Epithelial cell of prostate (primary cell): ENCODE results near the gene FAM184B.
A peak's percentile ranks its signal among the peaks of the same experiment; 100 is the strongest.
"Not testable (repeated sequence)": the region's sequence is repeated elsewhere in the genome, so short reads cannot be mapped to it uniquely, and the experiment has no call there.

Source experiments
- DNase-seq: peaks from one replicate; pipeline ENCODE4 v3.0.0-alpha.2; 2011; ENCODE audit warnings: low read depth, low spot score
- H3K27ac ChIP-seq: fragments of 450-650 bp; 2 replicates; pipeline ENCODE4 v1.5.1; 2017; ENCODE audit warnings: mild to moderate bottlenecking

Gene FAM184B

DNA sequence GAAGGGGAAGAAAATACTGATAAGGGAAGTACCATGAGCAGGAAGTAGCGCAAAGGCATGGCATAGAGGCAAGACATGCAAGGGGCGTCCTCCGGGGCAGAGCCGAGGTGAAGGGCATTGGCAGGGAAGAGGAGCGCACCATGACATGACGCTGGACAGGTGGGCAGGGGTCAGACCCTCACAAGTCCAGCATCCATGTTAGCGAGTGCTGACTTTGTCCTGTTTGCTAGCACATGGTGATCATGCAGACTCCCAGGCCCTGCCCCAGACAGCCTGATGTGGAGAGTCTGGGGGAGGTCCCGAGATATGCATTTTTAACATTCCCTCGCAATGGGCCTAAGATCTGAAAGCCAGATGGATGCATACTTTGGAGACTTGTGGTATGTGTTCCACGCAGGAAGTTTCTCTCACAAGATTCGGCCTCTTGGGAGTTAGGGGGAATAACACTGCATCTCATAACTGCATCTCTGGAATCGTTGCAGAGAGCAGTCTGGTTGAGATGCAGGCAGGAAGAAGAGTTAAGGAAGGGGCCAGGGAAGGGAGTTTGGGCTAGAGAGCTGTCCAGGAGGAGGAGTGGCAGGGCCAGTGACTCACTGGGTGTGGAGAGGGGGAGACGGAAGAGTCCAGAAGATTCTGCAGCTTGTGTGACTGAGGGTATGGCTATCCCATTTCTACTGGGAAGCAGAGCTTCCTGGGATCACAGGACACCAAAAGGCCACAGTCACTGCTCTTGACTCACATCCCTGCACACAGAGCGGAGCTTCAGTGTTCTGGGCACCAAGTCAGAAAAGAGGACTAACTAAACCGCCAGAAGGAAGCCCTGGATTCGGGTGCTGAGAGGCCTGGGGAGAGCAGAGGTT lies 59.7 kb downstream of the FAM184B start:
- H3K27ac ChIP-seq: peak overlapping the region; percentile 42
- DNase-seq: no peak

GRCh38 chr4:17719106-17719505 lies 62.3 kb downstream of the FAM184B start:
- DNase-seq: peak; percentile 79
- H3K27ac ChIP-seq: peak overlapping the region; percentile 58

- peak overlapping the region; percentile 58 for H3K27ac ChIP-seq
- no peak for DNase-seq
Observed at GRCh38 chr4:17718471-17718870, 63.0 kb downstream of the FAM184B start.

- H3K27ac ChIP-seq: no peak overlapping the region
- DNase-seq: no peak
Observed at GRCh38 chr4:17717301-17717700, 64.1 kb downstream of the FAM184B start.

- no peak for DNase-seq
- H3K27ac ChIP-seq: no peak overlapping the region
Observed at GRCh38 chr4:17715511-17715910, 65.9 kb downstream of the FAM184B start.

DNA sequence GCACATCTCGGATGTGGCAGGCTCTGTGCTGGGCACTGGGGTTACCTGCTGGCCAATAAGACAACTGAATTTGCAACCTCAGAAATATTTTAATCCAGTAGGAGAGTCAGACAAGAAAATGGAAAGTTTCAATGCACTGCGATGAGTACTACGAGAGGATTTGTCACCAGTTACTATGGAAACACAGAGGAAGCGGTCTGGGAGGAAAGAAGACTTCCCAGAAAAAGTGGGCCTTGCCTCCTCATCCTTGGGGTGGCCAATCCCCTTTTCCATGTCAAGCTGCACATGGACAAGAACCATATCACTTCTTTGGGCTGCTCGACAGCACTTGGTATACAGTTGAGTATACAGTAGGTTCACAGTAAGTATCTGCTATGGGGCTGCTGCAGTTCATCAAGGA lies 67.6 kb downstream of the FAM184B start:
- H3K27ac ChIP-seq: no peak overlapping the region

DNA sequence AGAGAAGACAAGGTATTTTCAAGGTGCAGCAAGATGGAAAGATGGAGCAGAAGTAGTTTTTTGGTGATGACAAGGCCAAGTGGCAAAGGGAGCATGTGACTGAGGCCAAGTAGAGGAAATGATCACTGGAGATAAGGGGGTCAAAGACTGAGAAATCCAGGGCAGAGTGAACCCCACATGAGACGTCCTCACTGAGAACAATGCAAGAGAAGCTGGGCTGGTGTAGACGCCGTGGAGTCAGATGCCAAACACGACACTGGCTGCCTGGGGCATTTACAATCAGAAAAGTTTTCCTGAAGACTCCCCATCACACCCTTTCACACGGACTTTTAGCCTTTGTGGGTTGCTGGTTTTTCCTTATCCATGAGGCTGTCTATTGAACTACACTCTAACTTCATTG lies 69.3 kb downstream of the FAM184B start:
- no peak overlapping the region for H3K27ac ChIP-seq
- no peak for DNase-seq

More for the DNA sequence above, 67.6 kb downstream of the FAM184B start:
- DNase-seq: no peak

GRCh38 chr4:17711206-17711605 lies 70.2 kb downstream of the FAM184B start:
- DNase-seq, H3K27ac ChIP-seq: not testable (repeated sequence)

GRCh38 chr4:17709763-17710068 lies 71.7 kb downstream of the FAM184B start:
- no peak overlapping the region for H3K27ac ChIP-seq
- no peak for DNase-seq

DNA sequence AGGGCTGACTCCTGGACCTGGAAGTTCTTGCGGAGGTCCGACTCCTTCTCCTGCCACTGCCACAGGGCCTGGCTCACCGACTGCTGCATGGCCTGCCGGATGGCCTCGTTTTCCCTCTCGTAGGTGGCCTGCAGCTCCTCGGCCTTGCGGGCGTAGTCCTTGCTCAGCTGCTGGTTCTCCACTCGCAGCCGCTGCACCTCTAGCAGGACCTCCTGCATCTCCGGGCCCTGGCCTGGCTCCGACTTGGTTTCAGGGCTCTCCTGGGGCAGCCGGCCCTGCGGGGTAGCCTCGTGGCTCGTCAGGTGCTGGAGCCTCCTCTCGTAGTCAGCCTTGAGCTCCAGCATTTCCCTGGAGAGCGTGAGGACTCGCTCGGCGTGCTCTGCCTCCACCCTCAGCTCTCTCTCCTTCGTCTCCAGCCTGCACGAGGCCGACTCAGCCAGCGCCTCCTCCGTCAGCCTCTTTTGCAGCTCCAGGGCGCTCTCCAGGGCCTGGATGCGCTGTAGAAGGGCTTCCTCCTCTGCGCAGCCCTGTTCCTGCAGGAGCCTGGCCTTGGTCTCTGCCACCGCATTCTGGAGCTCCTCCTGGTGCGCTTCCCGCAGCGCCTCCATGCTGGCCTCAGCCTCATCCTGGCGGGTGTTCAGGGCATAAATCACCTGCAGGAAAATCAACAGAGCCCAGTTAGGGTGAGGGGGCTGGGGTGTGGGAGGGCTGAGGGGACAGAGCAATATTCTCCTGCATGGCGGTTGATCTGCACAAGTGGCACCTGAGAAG lies 72.2 kb downstream of the FAM184B start:
- no peak overlapping the region for H3K27ac ChIP-seq
- no peak for DNase-seq

- no peak overlapping the region for H3K27ac ChIP-seq
- DNase-seq: no peak
Observed at GRCh38 chr4:17707671-17708070, 73.8 kb downstream of the FAM184B start.

- no peak for DNase-seq
- H3K27ac ChIP-seq: no peak overlapping the region
Observed at GRCh38 chr4:17705107-17705506, 76.3 kb downstream of the FAM184B start.

GRCh38 chr4:17704020-17704650 lies 77.3 kb downstream of the FAM184B start:
- no peak for DNase-seq
- no peak overlapping the region for H3K27ac ChIP-seq

DNA sequence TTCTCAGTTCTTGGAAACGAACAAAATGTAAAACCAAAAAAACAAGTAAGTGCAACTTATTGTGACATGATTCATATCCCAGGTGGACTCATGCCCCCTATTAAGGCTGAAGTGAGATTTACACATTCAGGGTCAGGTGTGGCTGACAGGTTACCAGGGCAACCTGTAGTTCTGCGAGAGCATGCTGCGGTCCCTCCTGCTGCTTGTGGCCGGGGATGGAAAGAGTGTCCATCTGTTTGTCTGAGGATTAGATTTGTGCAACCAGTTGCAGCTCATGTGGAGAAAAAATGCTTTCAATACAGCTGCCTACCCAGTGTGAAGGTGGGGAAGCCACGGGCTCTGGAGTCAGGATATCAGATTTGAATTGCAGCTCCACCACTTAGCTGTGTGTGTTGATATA lies 78.8 kb downstream of the FAM184B start:
- DNase-seq: no peak
- H3K27ac ChIP-seq: no peak overlapping the region

GRCh38 chr4:17701882-17702281 lies 79.5 kb downstream of the FAM184B start:
- DNase-seq: no peak
- H3K27ac ChIP-seq: no peak overlapping the region

DNA sequence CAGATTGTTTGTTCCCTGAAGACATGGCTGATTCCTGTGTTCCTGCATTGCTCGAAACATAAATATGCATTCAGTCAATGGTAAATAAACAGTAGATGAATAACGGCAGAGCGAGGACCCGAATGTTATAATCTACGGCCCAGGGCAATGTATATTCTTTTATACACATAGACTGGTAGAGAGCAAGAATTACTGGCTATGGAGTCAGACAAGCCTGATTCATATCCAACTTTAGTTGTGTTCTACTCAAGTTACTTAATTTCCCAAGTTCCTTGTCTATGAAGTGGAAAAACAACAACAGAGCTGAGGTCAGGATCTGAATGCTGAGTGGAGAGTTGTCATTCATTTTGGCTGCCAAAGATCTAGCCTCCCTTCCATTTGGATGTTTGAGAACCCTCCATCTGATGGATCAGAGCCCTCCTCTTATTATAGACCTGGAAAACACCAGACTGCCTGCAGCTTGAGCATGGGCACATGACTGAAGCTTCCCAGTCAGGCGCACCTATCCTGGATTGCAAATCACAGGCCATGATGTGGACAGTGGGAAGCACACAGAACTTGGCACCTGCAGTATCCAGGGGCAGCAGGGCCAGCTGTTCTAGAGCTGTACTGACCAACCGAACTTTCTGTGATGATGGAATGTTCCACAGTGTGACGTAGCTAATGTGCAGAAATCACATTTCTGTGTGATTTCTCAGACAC lies 80.1 kb downstream of the FAM184B start:
- H3K27ac ChIP-seq: no peak overlapping the region
- DNase-seq: no peak

GRCh38 chr4:17699380-17699779 lies 82.0 kb downstream of the FAM184B start:
- DNase-seq: no peak
- H3K27ac ChIP-seq: no peak overlapping the region

- H3K27ac ChIP-seq: no peak overlapping the region
- DNase-seq: no peak
Observed at GRCh38 chr4:17698116-17698515, 83.3 kb downstream of the FAM184B start.

GRCh38 chr4:17695341-17695740 lies 86.1 kb downstream of the FAM184B start:
- no peak for DNase-seq
- H3K27ac ChIP-seq: no peak overlapping the region

DNA sequence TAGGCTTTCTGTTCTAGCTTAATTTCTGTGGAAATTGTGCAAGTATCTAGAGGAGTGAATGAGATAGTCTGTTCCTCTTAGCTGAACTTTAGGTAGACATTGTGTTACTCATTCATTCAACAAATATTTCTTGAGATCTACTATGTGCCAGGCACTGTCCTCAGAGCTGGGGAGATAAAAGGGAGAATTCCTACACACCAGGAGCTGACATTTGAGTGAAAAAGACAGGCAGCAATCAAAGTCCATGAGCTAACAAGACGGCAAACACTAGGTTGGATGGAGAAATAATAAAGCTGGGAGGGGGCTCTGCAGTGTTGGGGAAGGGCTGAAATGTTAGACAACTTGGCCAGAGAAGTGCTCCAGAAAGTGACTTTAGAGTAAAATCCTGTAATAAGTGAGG lies 86.9 kb downstream of the FAM184B start:
- DNase-seq: no peak
- no peak overlapping the region for H3K27ac ChIP-seq

GRCh38 chr4:17690898-17691297 lies 90.5 kb downstream of the FAM184B start:
- H3K27ac ChIP-seq: no peak overlapping the region
- DNase-seq: peak; percentile 16
